CD4-positive, alpha-beta T cell treated with Interleukin-12 subunit alpha and Interleukin-12 subunit beta, for 1 hour (primary cell): ENCODE data around the gene HNRNPUL1.

ENCODE experiments used
- DNase-seq: peaks from one replicate; pipeline ENCODE4 v3.0.0-alpha.2; 2020

HNRNPUL1 gene

DNA sequence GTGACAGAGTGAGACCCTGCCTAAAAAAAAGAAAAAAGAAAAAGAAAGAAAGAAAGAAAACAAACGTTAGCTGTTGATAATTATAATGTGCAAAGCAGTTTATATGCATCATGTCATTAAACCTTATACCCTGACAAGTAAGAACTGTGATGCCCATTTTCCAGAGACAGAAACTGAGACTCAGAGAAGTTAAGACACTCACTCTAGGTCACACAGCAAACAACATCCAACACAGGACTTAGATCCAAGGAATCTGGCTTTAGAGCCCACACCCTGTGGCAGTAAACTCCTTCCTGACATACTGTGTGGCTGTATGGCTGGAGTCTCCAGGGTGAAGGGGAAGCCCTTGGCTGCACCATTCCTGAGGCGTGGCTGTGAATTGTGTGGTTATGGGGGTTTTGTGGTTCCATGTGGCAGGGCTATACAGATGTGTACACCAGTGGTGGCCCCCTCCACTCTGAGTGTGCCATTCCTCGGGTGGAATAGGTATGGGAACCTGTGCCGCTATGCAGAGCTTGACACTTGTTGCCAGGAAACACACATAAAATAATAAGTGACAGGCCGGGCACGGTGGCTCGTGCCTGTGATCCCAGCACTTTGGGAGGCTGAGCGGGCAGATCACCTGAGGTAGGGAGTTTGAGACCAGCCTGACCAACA, 29.5 kb upstream of the HNRNPUL1 start:
- no peak for DNase-seq

DNA sequence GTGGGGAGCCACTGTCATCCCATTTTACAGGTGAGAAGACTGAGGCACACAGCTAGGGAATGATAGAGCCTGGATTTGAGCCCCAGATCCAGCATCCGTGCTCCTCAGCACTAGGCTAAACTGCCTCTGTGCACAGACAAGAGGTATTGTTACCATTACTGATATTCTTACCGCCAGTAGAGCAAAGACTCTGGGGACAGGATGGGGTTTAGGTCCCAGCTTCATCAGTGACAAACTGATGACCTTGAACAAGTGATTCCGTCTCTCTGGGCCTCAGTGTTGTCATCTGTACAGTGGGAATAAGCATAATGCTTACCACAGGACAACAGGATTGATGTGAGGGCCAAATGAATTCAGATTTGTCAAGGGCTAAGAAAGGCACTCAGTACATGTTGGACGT, 28.7 kb upstream of the HNRNPUL1 start:
- no peak for DNase-seq

DNA sequence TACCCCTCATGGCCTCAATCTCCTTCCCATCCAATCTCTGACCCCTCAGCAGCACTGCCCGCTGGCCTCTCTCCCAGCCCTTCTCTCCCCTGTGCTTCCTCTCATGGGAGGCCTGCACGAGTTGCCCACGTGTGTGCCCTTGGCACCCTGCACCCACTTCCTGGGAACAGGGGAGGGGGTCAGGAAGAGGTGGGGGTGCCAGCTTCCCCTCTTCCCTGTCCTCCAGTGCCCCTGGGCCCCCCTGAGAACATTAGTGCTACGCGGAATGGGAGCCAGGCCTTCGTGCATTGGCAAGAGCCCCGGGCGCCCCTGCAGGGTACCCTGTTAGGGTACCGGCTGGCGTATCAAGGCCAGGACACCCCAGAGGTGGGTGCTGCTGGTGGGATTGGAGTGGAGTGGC, 25.9 kb upstream of the HNRNPUL1 start:
- DNase-seq: no peak

DNA sequence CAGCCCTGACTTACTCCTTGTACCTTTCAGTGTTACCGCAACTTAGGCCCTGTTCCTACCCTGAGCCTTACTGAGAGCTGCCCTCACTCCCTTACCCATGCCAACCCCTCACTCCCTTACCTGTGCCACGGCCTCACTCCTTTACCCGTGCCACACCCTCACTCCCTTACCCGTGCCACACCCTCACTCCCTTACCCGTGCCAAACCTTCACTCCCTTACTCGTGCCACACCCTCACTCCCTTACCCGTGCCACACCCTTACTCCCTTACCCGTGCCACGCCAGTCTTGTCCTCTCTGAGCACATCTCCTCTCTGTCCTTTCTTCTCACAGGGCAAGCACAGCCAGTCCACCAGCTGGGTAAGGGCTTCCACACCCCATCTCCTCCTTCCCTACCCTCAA, 24.8 kb upstream of the HNRNPUL1 start:
- DNase-seq: no peak

DNA sequence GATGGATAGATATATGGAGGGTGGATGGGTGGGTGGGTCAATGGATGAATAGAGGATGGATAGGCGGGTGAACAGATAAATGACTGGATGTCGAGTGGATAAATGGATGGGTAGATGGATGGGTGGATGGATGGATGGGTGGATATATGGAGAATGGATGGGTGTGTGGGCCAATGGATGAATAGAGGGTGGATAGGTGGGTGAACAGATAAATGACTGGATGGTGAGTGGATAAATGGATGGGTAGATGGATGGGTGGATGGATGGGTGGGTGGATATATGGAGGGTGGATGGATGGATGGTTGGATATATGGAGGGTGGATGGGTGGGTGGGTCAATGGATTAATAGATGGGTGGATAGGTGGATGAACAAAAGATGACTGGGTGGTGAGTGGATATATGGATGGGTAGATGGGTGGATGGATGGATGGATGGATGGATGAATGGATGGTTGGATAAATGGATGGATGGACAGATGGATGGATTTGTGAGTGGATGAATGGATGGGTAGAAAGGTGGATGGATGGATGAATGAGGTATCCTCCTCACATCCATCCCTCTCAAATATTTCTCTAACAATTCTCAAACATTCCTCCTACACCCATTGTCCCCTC, 24.1 kb upstream of the HNRNPUL1 start:
- no peak for DNase-seq

DNA sequence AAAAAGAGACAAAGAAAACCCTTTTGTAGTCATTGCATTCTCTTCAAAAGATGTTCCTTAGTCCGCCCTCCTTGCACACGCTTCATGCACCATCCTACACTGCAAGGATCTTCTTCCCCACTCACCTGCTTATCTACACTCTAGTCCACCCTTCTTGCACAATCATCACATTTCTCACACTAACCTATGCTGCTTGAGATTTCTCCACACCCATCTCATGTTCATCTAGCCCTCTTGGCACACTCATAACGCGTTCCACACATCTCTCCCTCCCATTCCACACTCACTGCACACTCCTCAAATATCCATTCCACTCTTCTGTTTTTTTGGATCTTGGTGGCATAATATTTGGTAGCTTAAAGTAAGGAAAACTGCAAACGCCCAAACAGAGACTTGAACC, 22.3 kb upstream of the HNRNPUL1 start:
- DNase-seq: no peak

DNA sequence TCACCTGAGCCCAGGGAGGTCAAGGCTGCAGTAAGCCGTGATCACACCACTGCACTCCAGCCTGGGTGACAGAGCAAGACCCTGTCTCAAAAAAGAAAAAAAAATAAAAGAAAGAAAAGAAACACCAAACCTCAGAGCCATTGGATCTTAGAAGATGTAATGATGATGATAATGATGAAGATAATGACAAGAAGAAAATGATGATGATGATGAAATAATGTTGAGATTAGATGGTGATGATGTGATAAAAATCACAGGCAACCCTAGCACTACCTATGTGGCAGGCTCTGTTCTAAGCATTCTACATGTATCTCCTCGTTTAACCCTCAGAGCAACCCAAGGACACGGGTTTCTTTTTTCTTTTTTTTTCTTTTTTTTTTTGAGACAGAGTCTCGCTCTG, 20.1 kb upstream of the HNRNPUL1 start:
- DNase-seq: no peak

DNA sequence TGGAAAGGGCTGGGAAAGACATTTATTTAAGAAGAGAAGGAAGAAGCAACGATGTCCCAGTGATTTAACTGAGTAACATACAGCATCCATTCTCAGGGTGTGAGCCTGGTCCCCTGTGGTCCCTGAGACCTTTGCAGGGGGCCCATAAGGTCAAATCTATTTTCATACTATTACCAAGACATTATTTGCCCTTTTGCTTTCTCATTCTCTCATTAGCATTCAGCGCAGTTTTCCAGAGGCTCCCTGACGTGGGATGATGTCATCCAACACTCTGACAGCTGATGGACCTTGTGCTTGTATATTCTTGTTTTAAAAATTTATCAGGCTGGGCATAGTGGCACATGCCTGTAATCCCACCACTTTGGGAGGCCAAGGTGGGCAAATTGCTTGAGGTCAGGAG, 18.3 kb upstream of the HNRNPUL1 start:
- no peak for DNase-seq

DNA sequence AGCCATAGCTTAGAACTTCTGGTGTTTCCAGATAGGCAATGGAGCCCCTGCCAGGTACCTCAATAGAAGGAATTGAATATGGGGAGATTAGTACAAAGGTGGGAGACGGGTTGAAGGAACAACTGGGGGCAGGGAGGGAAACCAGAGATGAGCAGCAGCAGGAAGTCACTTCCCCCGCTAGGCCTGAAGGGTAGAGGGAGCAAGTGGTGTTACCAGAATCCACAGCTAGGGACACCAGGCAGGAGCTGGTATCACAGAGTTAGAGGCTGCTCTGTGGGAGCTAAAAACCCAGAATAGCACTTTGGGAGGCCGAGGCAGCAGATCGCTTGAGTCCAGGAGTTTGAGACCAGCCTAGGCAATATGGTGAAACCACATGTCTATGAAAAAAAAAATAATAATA, 15.3 kb upstream of the HNRNPUL1 start:
- no peak for DNase-seq

DNA sequence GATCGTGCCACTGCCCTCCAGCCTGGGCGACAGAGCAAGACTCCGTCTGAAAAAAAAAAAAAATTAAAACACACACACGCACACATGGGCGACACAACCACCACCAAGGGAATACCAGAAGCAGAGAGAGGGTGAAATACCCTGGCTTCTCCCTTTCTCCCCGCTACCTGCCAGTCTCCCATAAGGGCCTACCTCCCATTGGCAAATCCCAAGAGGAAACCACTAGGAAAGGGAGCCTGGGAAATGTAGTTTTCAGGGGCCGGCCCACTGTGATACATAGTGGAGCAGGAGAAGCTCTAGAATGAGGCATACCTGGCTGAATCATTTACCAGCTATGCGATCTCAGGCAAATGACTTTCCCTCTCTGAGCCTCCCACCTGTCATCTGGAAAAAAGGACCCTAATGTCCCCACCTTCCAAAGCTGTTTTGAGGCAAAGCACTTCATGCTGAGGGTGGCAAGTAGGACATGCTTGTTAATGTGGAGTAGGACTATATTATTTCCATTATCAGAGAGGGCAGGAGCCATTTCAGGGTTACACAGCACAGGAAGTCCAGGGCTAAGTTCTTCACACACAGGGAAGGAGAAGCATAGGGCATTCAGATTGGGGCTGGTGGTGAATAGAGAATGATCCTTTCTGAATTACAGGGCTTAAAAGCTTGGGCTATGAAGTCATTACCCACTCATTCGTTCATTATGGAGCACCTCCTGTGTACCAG, 14.3 kb upstream of the HNRNPUL1 start:
- DNase-seq: no peak

DNA sequence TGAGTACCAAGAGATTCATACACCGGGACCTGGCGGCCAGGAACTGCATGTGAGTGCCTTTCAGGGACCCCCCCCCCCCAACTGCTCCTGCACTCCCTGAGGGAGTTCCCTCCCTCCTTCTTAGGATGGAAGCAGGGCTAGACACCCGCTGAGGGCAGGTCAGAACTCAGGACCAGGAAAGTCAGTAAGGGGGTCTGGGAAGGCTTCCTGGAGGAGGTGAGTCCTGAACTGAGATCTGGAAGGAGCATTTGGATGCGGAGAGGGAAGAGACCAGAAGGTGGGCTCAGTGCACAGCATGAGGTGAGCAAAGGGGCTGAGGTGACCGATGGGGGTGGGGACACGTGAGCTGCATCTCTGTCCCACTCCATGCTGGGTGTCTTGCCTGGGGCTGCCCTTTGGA, 10.5 kb upstream of the HNRNPUL1 start:
- no peak for DNase-seq

DNA sequence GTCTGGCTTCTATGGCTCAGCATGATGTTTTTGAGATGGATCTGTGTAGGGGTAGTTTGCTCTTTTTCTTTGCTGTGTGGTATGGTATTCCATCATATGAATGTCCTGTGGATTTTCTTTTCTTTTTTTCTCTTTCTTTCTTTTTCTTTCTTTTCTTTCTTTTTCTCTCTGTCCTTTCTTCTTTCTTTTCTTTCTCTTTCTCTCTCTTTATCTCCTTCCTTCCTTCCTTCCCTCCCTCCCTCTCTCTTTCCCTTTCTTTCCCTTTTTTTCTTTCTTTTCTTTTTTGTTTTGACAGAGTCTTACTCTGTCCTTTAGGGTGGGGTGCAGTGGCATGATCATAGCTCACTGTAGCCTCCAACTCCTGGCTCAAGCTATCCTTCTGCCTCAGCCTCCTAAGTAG, 9.0 kb upstream of the HNRNPUL1 start:
- no peak for DNase-seq

DNA sequence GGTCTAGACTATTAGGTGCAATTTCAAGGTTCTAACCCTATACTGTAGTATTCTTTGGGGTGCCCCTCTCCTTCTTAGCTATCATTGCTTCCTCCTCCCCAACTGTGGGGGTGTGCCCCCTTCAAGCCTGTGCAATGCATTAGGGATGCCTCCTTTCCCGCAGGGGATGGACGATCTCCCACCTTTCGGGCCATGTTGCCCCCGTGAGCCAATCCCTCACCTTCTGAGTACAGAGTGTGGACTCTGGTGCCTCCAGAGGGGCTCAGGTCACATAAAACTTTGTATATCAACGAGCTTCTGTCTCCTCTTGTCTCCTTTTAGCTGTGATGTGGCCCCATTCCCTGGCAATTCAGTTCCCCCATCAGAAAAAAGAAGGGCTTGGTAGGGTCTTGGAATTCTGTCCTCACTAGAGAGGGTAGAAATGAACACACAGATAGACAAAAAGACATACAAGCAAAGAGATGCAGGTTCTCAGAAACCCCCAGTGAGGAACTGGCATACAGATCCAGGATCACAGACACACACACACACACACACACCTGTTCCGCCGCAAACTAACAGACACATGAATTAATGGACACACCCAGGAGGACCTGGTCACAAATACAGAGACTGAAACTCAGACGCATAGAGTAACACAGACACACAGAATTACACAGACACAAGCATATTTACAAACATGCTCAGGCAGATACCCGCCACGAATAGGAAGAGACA, 2.5 kb upstream of the HNRNPUL1 start:
- DNase-seq: no peak

DNA sequence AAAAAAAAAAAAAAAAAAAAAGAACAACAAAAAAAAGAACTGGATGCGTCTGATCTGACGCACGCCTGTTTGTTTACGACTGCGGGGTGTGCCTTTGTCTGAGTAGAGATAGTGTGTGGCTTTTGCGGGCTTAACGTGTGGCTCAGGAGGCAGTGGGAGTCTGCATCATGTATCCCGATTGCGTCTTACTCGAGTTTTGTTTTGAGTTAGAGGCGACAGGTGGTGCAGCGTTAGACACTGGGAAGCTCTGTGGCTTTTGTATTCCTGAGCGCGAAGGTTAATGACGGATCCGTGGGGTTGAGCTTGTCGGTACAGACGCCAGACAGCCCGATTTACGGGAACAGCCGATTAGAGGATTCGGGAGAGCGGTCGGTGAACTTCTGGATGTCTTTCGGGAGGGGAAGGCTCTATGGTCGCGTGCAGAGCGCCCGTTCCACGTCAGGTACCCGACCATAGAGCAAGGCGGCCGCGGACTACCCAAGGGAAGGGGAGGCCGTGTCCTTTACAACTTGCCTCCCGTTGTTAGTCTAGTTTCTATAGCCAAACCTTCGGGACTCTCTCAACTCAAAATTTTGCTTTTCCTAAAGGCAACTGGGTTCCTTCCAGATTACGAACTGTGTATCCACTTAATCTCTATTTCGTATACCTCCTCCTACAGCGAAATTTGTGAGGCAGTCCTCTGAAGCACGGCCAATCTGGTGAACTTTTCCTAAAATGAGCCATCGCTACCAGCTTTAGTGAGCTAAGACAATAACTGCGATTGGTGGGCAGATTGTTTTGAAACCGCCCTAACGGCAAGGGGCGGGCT, 926 bp upstream of the HNRNPUL1 start:
- peak; percentile 89 for DNase-seq

DNA sequence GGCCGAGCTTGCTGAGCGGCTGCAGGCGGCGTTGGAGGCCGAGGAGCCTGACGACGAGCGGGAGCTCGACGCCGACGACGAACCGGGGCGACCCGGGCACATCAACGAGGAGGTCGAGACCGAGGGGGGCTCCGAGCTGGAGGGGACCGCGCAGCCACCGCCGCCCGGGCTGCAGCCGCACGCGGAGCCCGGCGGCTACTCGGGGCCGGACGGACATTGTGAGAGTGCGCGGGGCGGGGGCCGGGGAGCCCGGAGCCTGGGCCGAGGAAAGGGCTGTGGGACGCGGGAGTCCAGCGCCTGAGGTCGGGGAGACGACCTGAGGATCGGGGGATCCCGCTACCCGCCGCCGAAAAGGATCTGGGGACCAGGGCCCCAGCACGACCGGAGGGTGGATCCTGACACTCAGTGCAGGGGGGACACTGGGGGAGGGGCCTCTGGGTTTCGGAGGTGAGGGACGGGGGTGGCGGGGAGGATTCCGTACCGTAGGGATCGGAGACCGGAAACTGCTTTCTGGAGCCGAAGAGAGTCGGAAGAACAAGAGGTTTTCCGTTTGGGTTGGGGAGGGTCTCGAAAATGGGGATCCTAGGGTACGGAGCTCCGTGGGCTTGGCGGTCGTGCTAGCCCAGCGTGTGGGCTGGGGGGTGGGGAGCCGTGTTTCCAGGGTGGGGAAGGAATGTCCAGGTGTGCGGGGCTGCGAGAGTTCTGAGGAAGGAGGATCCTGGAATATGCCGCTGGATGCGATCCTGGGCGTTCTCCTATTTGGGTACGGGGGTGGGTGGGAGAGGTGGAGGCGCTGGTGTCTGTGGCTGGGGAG, 616 bp downstream of the HNRNPUL1 start:
- DNase-seq: peak; percentile 47

DNA sequence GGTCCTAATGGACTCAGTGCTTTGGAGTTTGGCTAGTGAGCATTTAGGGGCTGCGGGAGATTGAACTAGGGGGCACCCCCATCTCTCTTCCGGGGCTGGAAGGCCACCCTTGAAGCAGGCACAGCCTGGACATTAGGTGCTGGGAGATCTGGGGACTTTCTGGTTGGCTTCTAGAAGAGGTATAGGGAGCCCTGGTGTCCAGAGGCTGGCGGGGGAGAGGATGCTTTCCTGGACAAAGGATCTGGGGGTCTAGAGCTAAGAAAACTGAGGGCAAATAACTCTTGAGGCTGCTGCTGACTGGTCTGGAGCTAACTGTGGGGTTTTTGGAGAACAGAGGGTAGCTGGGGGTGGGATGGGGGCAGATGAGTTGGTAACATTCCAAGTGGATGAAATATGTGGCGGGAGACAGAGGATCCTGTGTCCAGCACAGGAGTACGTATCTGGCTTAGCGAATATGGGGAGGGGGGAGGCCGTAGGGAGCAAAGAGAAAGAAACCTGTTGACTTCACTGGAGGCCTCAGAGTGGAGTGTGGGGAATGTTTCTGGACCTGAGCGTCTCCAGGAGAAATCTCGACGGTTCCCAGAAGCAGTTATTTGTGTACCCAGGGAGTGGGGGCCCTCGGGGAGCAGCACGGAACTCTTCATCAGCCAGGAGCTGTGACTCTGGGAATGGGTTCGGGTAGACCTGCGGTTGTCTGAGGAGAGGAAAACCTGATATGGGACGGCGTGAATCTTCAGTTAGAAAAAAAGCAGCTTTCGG, 1.4 kb downstream of the HNRNPUL1 start:
- no peak for DNase-seq

DNA sequence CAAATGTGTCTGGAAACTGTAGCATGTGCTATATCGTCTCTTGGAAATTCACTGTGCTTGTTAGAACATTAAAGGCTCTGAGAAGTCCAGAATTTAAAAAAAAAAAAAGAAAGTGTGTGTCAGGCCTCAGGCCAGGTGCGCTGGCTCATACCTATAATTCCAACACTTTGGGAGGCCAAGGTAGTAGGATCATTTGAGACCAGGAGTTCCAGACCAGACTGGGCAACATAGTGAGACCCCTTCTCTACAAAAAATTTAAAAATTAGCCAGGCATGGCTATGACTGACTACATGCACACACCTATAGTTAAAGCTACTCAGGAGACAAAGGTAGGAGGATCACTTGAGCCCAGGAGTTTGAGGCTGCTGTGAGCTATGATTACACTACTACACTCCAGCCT, 4.9 kb downstream of the HNRNPUL1 start:
- DNase-seq: no peak

DNA sequence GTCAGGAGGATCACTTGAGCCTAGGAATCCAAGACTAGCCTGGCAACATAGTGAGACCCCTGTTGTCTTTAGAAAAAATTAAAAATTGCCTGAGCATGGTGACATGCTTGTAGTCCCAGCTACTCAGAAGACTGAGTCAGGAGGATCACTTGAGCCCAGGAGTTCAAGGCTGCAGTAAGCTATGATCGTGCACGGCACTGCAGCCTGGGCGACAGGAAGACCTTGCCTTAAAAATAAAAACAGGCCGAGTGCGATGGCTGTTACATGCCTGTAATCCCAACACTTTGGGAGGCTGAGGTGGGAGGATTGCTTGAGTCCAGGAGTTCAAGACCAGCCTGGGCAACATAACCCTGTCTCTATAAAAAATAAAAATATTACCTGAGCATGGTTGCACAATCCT, 5.4 kb downstream of the HNRNPUL1 start:
- no peak for DNase-seq

DNA sequence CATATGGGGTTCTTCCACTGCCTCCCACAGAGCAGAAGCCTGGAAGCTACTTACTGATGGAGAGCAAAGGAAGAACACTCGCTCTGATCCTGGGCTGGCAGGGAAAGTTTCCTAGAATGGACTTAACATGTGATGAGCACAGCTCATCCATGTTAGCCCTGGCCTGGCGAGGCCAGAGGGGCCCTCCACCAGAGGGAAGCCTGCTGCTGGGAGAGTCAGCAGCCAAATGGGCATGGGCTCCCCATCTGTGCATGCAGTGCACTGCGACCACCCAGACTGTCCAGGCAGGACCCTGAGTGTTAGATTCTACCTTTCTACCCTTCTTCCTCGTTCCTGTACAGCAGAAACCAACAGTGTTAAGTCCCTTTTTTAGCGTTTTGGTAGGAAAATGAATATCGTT, 8.9 kb downstream of the HNRNPUL1 start:
- DNase-seq: no peak

DNA sequence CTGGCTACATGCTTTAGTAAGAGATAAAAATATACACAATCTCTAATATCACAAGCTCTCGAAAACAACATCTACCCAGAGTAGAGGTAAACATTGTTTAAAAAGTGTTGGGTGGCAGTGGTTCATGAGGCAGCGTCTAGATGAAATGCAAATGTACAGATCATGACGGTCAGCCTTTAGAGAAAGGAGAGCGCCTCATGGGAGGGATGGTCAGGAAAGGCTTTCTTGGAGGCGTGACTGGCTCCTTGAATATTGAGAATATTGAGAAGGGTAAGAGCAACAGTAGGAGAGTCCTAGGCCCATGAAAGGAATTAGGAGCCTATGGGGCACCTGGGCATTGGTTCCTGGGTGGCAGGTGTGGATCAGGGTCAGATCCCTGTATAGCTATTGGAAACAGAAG, 10.6 kb downstream of the HNRNPUL1 start:
- no peak for DNase-seq

DNA sequence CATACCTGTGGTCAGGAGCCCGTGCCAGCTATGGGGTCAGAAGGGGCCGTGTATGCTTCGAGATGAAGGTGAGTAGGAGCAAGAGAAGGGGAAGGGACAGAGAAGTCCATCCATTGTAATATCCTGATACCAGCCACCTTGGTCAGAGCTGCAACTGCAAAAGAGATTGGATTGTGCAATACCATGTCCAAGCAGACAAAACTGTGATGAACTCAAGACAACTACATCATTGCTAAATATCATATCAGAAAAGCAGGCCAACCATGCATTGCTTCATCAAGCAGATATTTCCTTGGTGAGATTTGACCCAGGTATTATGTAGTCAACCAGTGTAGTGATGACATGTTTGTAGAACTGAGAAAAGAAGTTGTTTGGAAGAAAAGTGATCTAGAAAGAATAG, 12.1 kb downstream of the HNRNPUL1 start:
- no peak for DNase-seq
